Measurements from ENCODE around the gene CYTH4.
"Not testable (repeated sequence)": the region's sequence is repeated elsewhere in the genome, so short reads cannot be mapped to it uniquely, and the experiment has no call there.

Gene CYTH4

GRCh38 chr22:37310815-37311595 is 28.7 kb downstream of the CYTH4 start:
- DNase-seq (ENCODE audit: low spot score), result no peak

GRCh38 chr22:37311761-37312312 is 29.5 kb downstream of the CYTH4 start:
- no peak for DNase-seq (ENCODE audit: low spot score)

- no peak for DNase-seq (ENCODE audit: low spot score)
These were observed 30.4 kb downstream of the CYTH4 start for GRCh38 chr22:37312549-37313183.

- no peak for DNase-seq (ENCODE audit: low spot score)
These were observed 31.3 kb downstream of the CYTH4 start for GRCh38 chr22:37313376-37314314.

- no peak for DNase-seq (ENCODE audit: low spot score)
These were observed 32.2 kb downstream of the CYTH4 start for GRCh38 chr22:37314315-37315074.

- DNase-seq (ENCODE audit: low spot score), result no peak
These were observed 34.1 kb downstream of the CYTH4 start for GRCh38 chr22:37316405-37316804.

- DNase-seq (ENCODE audit: low spot score), result peak; percentile 93
These were observed 34.6 kb downstream of the CYTH4 start for GRCh38 chr22:37316875-37317371.

GRCh38 chr22:37317698-37318210 is 35.4 kb downstream of the CYTH4 start:
- DNase-seq (ENCODE audit: low spot score), result no peak

GRCh38 chr22:37318364-37319109 is 36.2 kb downstream of the CYTH4 start:
- DNase-seq (ENCODE audit: low spot score), result no peak

- DNase-seq (ENCODE audit: low spot score), result no peak
These were observed 37.2 kb downstream of the CYTH4 start for GRCh38 chr22:37319469-37319868.

- no peak for DNase-seq (ENCODE audit: low spot score)
These were observed 38.7 kb downstream of the CYTH4 start for GRCh38 chr22:37320726-37321677.

- no peak for DNase-seq (ENCODE audit: low spot score)
These were observed 42.2 kb downstream of the CYTH4 start for GRCh38 chr22:37324340-37325038.

GRCh38 chr22:37325039-37325395 is 42.7 kb downstream of the CYTH4 start:
- no peak for DNase-seq (ENCODE audit: low spot score)

- no peak for DNase-seq (ENCODE audit: low spot score)
These were observed 44.4 kb downstream of the CYTH4 start for GRCh38 chr22:37326726-37327125.

GRCh38 chr22:37328017-37328416 is 45.7 kb downstream of the CYTH4 start:
- peak; percentile 75 for DNase-seq (ENCODE audit: low spot score)

- not testable (repeated sequence) for DNase-seq (ENCODE audit: low spot score)
These were observed 46.4 kb downstream of the CYTH4 start for GRCh38 chr22:37328538-37329237.

- DNase-seq (ENCODE audit: low spot score), result peak; percentile 49
These were observed 47.2 kb downstream of the CYTH4 start for GRCh38 chr22:37329238-37330140.

All from AG20443 (cell line).